Psoas muscle (tissue), 8 donors: Measurements from ENCODE around the gene TRHDE. TPM values are rescaled to one million over a fixed set of nuclear protein-coding genes. Genes with fewer than 3 reads are reported as not detected.

Experiments used
- ATAC-seq, 4 donors: fragments of 200-7000 bp; cut with Tn5 transposase; one replicate each; pipeline ENCODE4 v1.9.1; 2020; ENCODE audit warnings: moderate library complexity in 3 of 4, mild to moderate bottlenecking in 2 of 4
- DNase-seq, 2 donors: peaks; one replicate each; pipeline ENCODE4 v3.0.0-alpha.2; 2020
- H3K27ac ChIP-seq: fragments of 200-600 bp; one replicate; pipeline ENCODE4 v1.8.0; 2022
- H3K27me3 ChIP-seq, 3 donors: fragments of 200-600 bp in 1 of 3; one replicate each; pipeline versions ENCODE4 v1.6.1 to v1.8.0; 2013 to 2022; ENCODE audit warnings: low read length in 2 of 3, mild to moderate bottlenecking in 2 of 3, moderate library complexity in 1 of 3; ENCODE audit not compliant: insufficient read depth in 3 of 3
- H3K36me3 ChIP-seq, 2 donors: fragments of 200-600 bp in 1 of 2; one replicate each; pipeline versions ENCODE4 v1.6.1 to v1.8.0; 2013 to 2022; ENCODE audit warnings: low read depth in 1 of 2, mild to moderate bottlenecking in 1 of 2, moderate library complexity in 1 of 2; ENCODE audit not compliant: insufficient read depth in 1 of 2
- H3K4me1 ChIP-seq: fragments of 200-600 bp; one replicate; pipeline ENCODE4 v1.8.0; 2022
- H3K4me3 ChIP-seq: fragments of 200-600 bp; one replicate; pipeline ENCODE4 v1.8.0; 2022; ENCODE audit warnings: mild to moderate bottlenecking
- H3K9me3 ChIP-seq: fragments of 200-600 bp; one replicate; pipeline ENCODE4 v1.8.0; 2022
- WGBS, 3 donors: extraction: QIAGEN DNeasy Blood & Tissue Kit; methylation state at CpG; one replicate each; pipeline versions ENCODE4 v1.1.6 to v1.1.7; 2013; 5-methylcytosine and 5-hydroxymethylcytosine counted together
- intact Hi-C, 2 donors: fragments of 100-400 bp; cut with DNase I; formaldehyde crosslinking; loops; one replicate each; pipeline versions ENCODE4 v1.11.0 to v1.14.2; 2022
- polyA plus RNA-seq, 3 donors: library from polyadenylated mRNA; stranded (reverse); fragments of 200-250 nt; gene quantifications; one replicate each; pipeline ENCODE4 v1.2.3, GENCODE V29; 2013
- total RNA-seq, 4 donors: library from RNA; stranded (reverse); fragmentation: NEBNext Ultra II Directional in 2 of 4; extraction: Animal tissue kit (Norgen Biotek cat#: 25700) in 2 of 4; gene quantifications; one replicate each; pipeline versions ENCODE4 v1.2.1 to v1.2.4, GENCODE V29; 2021 to 2023
- TF ChIP-seq, protein P1 (sequence below): fragments of 200-600 bp; IDR thresholded peaks from one replicate; pipeline ENCODE4 v1.8.0; 2022; ENCODE audit warnings: antibody characterized with exemption
- donor health status: healthy with polysubstance abuse.
- donor health status: DM: no; HTN: no; CAD: no; lungs with moderate emphysema.
- donor health status: Bipolar disorder and iron deficiency.
- donor health status: healthy.
- donor health status: DM: yes; HTN: yes; CAD: no.
- donor health status: DM: no; HTN: no; CAD: no.
- donor health status: DM: no; HTN: no; CAD: no.
- donor health status: DM: yes; HTN: yes; CAD: no.

The TRHDE gene
- total and polyA plus RNA-seq, 7 donors: 0.08 to 1.7 (median 0.60) TPM

DNA sequence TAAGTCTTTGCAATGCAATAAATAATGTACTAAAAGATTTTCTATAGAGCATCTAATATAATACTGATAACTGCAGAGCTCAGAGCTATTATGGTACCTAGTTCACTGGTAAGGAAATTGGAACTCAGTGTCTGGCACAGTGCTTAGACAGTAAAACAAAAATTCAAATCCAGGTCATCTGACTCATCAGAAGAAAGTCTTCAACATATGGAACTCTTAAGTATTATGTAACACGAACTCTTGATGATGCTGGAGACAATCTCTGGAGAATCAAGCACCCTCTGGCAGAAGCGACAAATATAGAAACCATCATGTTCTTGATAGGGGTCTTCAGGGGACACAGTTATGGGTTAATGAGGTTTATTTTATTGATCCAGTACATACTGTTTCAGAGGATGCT, 37.3 kb upstream of the TRHDE start:
- Histone ChIP-seq H3K4me3 (no peak overlapping the region), H3K27ac (no peak overlapping the region), H3K9me3 (no peaks in the 10 kb centered on the region), H3K36me3 (no peaks in the 10 kb centered on the region), H3K27me3 (no peaks in the 10 kb centered on the region), H3K4me1 (no peaks in the 10 kb centered on the region)
- 64 to 82% (median 78%) methylated on average over 2 of the region's 2 CpGs for WGBS, 3 donors
- TF ChIP-seq, protein P1, sequence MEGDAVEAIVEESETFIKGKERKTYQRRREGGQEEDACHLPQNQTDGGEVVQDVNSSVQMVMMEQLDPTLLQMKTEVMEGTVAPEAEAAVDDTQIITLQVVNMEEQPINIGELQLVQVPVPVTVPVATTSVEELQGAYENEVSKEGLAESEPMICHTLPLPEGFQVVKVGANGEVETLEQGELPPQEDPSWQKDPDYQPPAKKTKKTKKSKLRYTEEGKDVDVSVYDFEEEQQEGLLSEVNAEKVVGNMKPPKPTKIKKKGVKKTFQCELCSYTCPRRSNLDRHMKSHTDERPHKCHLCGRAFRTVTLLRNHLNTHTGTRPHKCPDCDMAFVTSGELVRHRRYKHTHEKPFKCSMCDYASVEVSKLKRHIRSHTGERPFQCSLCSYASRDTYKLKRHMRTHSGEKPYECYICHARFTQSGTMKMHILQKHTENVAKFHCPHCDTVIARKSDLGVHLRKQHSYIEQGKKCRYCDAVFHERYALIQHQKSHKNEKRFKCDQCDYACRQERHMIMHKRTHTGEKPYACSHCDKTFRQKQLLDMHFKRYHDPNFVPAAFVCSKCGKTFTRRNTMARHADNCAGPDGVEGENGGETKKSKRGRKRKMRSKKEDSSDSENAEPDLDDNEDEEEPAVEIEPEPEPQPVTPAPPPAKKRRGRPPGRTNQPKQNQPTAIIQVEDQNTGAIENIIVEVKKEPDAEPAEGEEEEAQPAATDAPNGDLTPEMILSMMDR: no peak
- DNase-seq: no peak
- ATAC-seq: no peak
- intact Hi-C loops: no loop called here

DNA sequence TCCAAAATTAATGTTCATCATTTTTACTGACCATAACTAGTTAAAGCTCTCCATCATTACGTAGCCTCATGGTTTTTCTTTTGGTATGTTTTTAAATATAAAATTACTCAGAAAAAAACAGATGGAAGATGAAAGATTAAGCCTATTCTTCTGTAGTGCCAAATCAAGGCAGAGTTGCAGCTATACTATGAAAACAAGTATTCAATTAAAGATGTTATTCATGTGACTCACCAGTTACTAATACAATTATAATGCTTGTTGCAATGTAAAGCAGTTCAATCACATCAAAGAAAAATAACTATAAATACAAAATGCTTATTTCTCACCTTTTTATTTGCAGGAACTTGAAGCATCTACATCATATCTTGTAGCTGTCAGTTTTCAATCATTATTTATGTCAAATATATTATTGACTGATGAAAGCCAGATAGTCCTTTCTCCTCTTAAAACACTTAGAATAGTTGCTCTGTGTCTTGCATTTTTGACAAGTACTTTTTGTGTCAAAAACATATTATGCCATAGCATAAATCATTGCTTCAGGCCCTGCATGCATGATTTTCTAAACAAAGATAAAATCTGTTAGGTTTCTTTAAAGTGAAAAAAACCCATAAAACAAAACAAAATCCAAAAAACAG, 36.0 kb upstream of the TRHDE start:
- DNase-seq (no peak), ATAC-seq (no peak)
- Histone ChIP-seq H3K4me3 (no peak overlapping the region), H3K4me1 (no peaks in the 10 kb centered on the region), H3K9me3 (no peaks in the 10 kb centered on the region), H3K27me3 (no peaks in the 10 kb centered on the region), H3K27ac (no peak overlapping the region), H3K36me3 (no peaks in the 10 kb centered on the region)
- 51 to 60% (median 54%) methylated on average over 1 of the region's 1 CpG for WGBS, 3 donors
- TF ChIP-seq, protein P1: no peak
- intact Hi-C loops: no loop called here

DNA sequence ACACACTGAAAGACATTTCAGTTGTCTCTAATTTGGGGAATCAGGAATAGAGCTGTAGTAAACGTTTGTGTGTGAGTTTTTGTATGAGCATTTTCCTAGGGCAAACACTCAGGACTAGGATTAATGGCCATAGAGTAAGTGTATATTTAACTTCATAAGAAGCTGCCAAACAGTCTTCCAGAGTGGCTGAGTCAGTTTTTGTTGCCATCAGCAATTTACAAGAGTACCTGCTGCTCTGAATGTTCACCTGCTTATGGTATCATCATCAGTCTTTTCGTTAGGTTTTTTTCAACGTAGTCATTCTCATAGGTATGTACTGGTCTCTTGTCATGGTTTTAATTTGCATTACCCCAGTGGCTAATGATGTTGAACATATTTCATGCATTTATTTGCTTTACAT, 30.6 kb upstream of the TRHDE start:
- Histone ChIP-seq H3K4me1 (no peaks in the 10 kb centered on the region), H3K27ac (no peak overlapping the region), H3K4me3 (no peak overlapping the region), H3K9me3 (no peaks in the 10 kb centered on the region), H3K36me3 (no peaks in the 10 kb centered on the region), H3K27me3 (no peaks in the 10 kb centered on the region)
- 79 to 92% (median 84%) methylated on average over 3 of the region's 3 CpGs for WGBS, 3 donors
- no peak for ATAC-seq
- TF ChIP-seq, protein P1: no peak
- intact Hi-C loops: no loop called here
- no peak for DNase-seq

DNA sequence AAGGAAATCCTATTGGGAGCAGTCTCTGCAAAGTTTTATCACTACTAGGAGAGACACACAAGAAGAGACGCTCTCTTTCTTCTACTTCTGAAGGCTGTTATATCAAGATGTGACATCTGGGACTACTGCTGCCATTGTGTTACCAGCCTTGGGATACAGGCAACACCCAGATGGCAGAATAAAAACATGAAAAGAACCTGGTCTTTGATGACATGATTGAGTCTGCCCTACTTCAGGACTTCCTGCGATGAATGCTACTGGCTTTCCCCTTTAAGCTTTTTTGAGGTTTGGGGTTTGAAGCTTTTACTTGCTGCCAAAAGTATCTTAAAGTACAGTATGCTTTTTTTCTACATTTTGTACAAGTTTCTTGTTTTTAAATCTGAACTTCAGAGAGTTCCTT, 29.2 kb upstream of the TRHDE start:
- H3K9me3 ChIP-seq: no peaks in the 10 kb centered on the region
- H3K27ac ChIP-seq: no peak overlapping the region
- DNase-seq: no peak
- WGBS, 3 donors: 90 to 95% (median 93%) methylated on average over 2 of the region's 2 CpGs
- intact Hi-C loops: no loop called here
- ATAC-seq: no peak
- H3K4me3 ChIP-seq: no peak overlapping the region
- H3K36me3 ChIP-seq: no peaks in the 10 kb centered on the region
- TF ChIP-seq, protein P1: no peak
- H3K27me3 ChIP-seq: no peaks in the 10 kb centered on the region
- no peaks in the 10 kb centered on the region for H3K4me1 ChIP-seq

DNA sequence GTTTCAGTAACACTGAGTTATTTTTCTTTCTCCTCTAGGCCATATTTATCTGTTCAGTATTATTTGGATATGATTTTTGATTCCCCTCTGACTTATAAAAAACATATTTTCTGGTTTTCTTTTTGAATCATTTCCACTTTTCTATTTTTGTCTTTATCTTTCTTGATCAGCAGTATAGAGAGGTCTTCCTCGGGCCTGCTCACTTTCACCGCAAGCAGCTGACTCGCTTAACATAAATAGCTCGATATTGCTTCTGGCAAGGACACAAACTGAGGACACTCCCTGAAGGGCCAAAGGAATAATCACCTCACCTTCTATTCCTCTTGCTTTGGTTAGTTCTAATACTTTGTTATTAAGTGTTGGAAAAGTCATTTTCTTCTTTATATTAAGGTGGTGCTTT, 25.8 kb upstream of the TRHDE start:
- H3K27ac ChIP-seq: no peak overlapping the region
- no peaks in the 10 kb centered on the region for H3K36me3 ChIP-seq
- H3K4me1 ChIP-seq: no peaks in the 10 kb centered on the region
- DNase-seq (no peak), ATAC-seq (no peak)
- H3K4me3 ChIP-seq: no peak overlapping the region
- intact Hi-C loops: no loop called here
- 65 to 69% (median 67%) methylated on average over 4 of the region's 4 CpGs for WGBS, 3 donors
- H3K27me3 ChIP-seq: no peaks in the 10 kb centered on the region
- H3K9me3 ChIP-seq: no peaks in the 10 kb centered on the region
- TF ChIP-seq, protein P1: no peak
